Hepatocyte (in vitro differentiated cells): ENCODE results near the gene CDH12. TPM values are rescaled to one million over a fixed set of nuclear protein-coding genes. Genes with fewer than 3 reads are reported as not detected.
"Not testable (repeated sequence)": the region's sequence is repeated elsewhere in the genome, so short reads cannot be mapped to it uniquely, and the experiment has no call there.

Source experiments
- DNase-seq: peaks from one replicate; pipeline ENCODE4 v3.0.0-alpha.2; 2016; ENCODE audit warnings: low spot score
- H2AFZ ChIP-seq: fragments of 200-600 bp; sonication (generic); 2 replicates; pipeline ENCODE4 v1.6.0; 2016; ENCODE audit warnings: antibody characterized with exemption, mild to moderate bottlenecking
- H3K27ac ChIP-seq: fragments of 200-600 bp; sonication (generic); 2 replicates; pipeline ENCODE4 v1.5.1; 2016; ENCODE audit warnings: mild to moderate bottlenecking
- H3K27me3 ChIP-seq: fragments of 200-600 bp; sonication (generic); 2 replicates; pipeline ENCODE4 v1.6.1; 2016
- H3K36me3 ChIP-seq: fragments of 200-600 bp; sonication (generic); replicated peaks from 2 replicates; pipeline ENCODE4 v1.5.1; 2016; ENCODE audit warnings: low read depth; ENCODE audit not compliant: insufficient read depth
- H3K4me1 ChIP-seq: fragments of 200-600 bp; sonication (generic); 2 replicates; pipeline ENCODE4 v1.5.1; 2016; ENCODE audit warnings: mild to moderate bottlenecking, moderate library complexity; ENCODE audit not compliant: insufficient read depth
- H3K4me2 ChIP-seq: fragments of 200-600 bp; sonication (generic); 2 replicates; pipeline ENCODE4 v1.6.0; 2016
- H3K4me3 ChIP-seq: fragments of 200-600 bp; sonication (generic); 2 replicates; pipeline ENCODE4 v1.5.1; 2016; ENCODE audit warnings: mild to moderate bottlenecking
- H3K79me2 ChIP-seq: fragments of 200-600 bp; sonication (generic); 2 replicates; pipeline ENCODE4 v1.6.0; 2017; ENCODE audit warnings: mild to moderate bottlenecking
- H3K9me2 ChIP-seq: fragments of 200-600 bp; sonication (generic); replicated peaks from 2 replicates; pipeline ENCODE4 v1.6.0; 2017; ENCODE audit warnings: mild to moderate bottlenecking; ENCODE audit not compliant: insufficient read depth
- H3K9me3 ChIP-seq: fragments of 200-600 bp; sonication (generic); 2 replicates; pipeline ENCODE4 v1.5.1; 2016; ENCODE audit warnings: low read depth, mild to moderate bottlenecking
- H4K20me1 ChIP-seq: fragments of 200-600 bp; sonication (generic); 2 replicates; pipeline ENCODE4 v1.6.0; 2016; ENCODE audit warnings: mild to moderate bottlenecking; ENCODE audit not compliant: insufficient read depth, poor library complexity, severe bottlenecking
- EZH2 ChIP-seq: fragments of 200-600 bp; sonication (generic); IDR thresholded peaks from 2 replicates; pipeline ENCODE4 v1.6.1; 2016; ENCODE audit warnings: antibody characterized with exemption, mild to moderate bottlenecking, borderline replicate concordance
- EZH2phosphoT487 ChIP-seq: fragments of 200-600 bp; sonication (generic); IDR thresholded peaks from one replicate; pipeline ENCODE4 v1.6.1; 2018; ENCODE audit warnings: antibody characterized with exemption, mild to moderate bottlenecking, low read depth, moderate library complexity; ENCODE audit not compliant: unreplicated experiment, severe bottlenecking
- WGBS: methylation state at CpG from one replicate; pipeline ENCODE4 v1.1.6; 2016; ENCODE audit warnings: low lambda C conversion rate; ENCODE audit errors: missing lambda C conversion rate; 5-methylcytosine and 5-hydroxymethylcytosine counted together
- polyA plus RNA-seq: library from polyadenylated mRNA; unstranded; fragments of >200 nt; fragmentation: Nextera tagmentation; extraction: Ambion mirVana; gene quantifications from 2 replicates; pipeline ENCODE4 v1.2.1, GENCODE V29; 2016
- total RNA-seq: library from RNA; depleted of rRNA; stranded (reverse); fragments of >200 nt; gene quantifications from 2 replicates; pipeline ENCODE4 v1.2.3, GENCODE V29; 2014
- TF ChIP-seq, protein P1 (sequence below): fragments of 200-600 bp; sonication (generic); IDR thresholded peaks from 2 replicates; pipeline ENCODE4 v1.5.1; 2016; ENCODE audit warnings: antibody characterized with exemption, mild to moderate bottlenecking; ENCODE audit not compliant: poor library complexity

CDH12 gene
- total and polyA plus RNA-seq, 2 experiments from 2014 or later, result 15.4 to 44.5 TPM

DNA sequence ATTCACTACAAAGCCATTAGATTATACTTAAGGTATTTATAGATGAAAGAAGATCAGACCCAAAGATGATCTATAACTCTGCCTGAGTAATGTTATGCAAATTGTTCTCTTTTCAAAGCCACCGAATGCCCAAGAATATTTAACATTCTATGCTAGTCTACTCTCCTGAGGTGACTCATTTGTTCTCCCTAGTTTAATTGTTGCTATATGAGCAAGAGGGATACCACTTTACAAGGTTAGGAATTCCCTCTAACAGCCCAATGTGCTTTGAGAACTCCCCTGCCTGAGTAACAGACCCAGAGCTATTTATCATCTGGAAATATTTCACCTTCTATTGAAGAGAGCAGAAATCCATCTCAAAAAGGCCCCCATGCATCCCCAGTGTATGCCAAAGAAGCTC lies 867.3 kb downstream of the CDH12 start:
- H3K4me2 ChIP-seq, DNase-seq, H3K9me3 ChIP-seq, H3K4me3 ChIP-seq, H3K9me2 ChIP-seq, H3K36me3 ChIP-seq, H2AFZ ChIP-seq, H3K79me2 ChIP-seq, H3K27ac ChIP-seq, H3K4me1 ChIP-seq, H3K27me3 ChIP-seq, H4K20me1 ChIP-seq: not testable (repeated sequence)
- 75% methylated on average over 1 of the region's 1 CpG for WGBS

GRCh38 chr5:21951571-21951970 lies 901.6 kb downstream of the CDH12 start:
- not testable (repeated sequence) for H2AFZ ChIP-seq, H3K4me1 ChIP-seq, H4K20me1 ChIP-seq, DNase-seq, H3K9me3 ChIP-seq, H3K4me2 ChIP-seq, H3K4me3 ChIP-seq, H3K36me3 ChIP-seq, H3K79me2 ChIP-seq, H3K27ac ChIP-seq, H3K27me3 ChIP-seq, H3K9me2 ChIP-seq
- WGBS, result 67% methylated on average over 1 of the region's 1 CpG

- H3K36me3 ChIP-seq, result no peaks in the 10 kb centered on the region
- 70% methylated on average over 1 of the region's 1 CpG for WGBS
- no peaks in the 10 kb centered on the region for H3K4me1 ChIP-seq
- no peaks in the 10 kb centered on the region for H3K9me3 ChIP-seq
- no peak overlapping the region for H3K27ac ChIP-seq
- no peak overlapping the region for H2AFZ ChIP-seq
- TF ChIP-seq, protein P1, sequence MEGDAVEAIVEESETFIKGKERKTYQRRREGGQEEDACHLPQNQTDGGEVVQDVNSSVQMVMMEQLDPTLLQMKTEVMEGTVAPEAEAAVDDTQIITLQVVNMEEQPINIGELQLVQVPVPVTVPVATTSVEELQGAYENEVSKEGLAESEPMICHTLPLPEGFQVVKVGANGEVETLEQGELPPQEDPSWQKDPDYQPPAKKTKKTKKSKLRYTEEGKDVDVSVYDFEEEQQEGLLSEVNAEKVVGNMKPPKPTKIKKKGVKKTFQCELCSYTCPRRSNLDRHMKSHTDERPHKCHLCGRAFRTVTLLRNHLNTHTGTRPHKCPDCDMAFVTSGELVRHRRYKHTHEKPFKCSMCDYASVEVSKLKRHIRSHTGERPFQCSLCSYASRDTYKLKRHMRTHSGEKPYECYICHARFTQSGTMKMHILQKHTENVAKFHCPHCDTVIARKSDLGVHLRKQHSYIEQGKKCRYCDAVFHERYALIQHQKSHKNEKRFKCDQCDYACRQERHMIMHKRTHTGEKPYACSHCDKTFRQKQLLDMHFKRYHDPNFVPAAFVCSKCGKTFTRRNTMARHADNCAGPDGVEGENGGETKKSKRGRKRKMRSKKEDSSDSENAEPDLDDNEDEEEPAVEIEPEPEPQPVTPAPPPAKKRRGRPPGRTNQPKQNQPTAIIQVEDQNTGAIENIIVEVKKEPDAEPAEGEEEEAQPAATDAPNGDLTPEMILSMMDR, result no peak
- TF ChIP-seq EZH2phosphoT487 (no peak), EZH2 (no peak)
- no peaks in the 10 kb centered on the region for H4K20me1 ChIP-seq
- DNase-seq, result no peak
- H3K4me3 ChIP-seq, result no peak overlapping the region
- H3K79me2 ChIP-seq, result no peaks in the 10 kb centered on the region
- H3K27me3 ChIP-seq, result no peaks in the 10 kb centered on the region
- no peak overlapping the region for H3K4me2 ChIP-seq
- H3K9me2 ChIP-seq, result no peaks in the 10 kb centered on the region
Observed at GRCh38 chr5:21931116-21931515, 922.0 kb downstream of the CDH12 start.

DNA sequence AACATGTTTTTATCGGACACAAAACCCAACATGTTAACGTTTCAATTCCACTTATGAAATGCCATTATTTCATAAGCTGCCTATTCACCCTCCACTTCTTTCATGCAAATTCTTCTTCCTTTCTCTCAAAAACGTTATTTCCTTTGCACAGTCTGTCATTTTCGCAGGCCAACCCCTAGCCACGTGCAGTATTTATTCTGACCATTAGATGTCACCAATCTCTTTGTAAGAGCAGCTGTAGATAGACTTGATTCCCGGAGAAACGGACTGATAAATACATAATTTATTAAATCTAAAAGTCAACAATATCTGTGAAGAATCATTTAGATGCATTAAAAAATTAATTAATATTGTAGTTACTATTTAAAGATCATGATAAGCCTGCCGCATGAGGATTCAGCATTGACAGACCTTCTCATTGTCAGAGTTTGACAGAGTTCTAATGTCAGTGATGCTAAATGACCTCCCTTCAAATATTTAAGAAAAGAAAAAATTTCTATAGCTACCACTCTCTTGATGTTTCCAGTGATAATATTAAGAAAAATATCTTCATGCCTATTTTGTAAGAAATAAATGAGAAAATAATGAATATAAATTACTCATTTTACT lies 933.6 kb downstream of the CDH12 start:
- no peak overlapping the region for H2AFZ ChIP-seq
- no peaks in the 10 kb centered on the region for H4K20me1 ChIP-seq
- TF ChIP-seq EZH2, result no peak
- TF ChIP-seq, protein P1, result peak; percentile 88
- no peaks in the 10 kb centered on the region for H3K27me3 ChIP-seq
- no peaks in the 10 kb centered on the region for H3K9me2 ChIP-seq
- no peaks in the 10 kb centered on the region for H3K4me1 ChIP-seq
- no peaks in the 10 kb centered on the region for H3K79me2 ChIP-seq
- no peak overlapping the region for H3K27ac ChIP-seq
- H3K4me2 ChIP-seq, result peak overlapping the region; percentile 11
- H3K36me3 ChIP-seq, result no peaks in the 10 kb centered on the region
- 13% methylated on average over 8 of the region's 8 CpGs for WGBS
- H3K4me3 ChIP-seq, result no peak overlapping the region
- H3K9me3 ChIP-seq, result no peaks in the 10 kb centered on the region
- peak; percentile 63 for DNase-seq
